Measurements from ENCODE around the gene LONRF3. TPM values are rescaled to one million over a fixed set of nuclear protein-coding genes. Genes with fewer than 3 reads are reported as not detected.

LONRF3 gene
- total and polyA plus RNA-seq, 4 donors, result 2.0 to 26.7 (median 5.8) TPM

GRCh38 chrX:118980761-118981160 lies 6.3 kb downstream of the LONRF3 start:
- H3K27ac ChIP-seq (ENCODE audit: low read depth in 1 of 2, low read length in 2 of 2), result no peak overlapping the region
- no peak for DNase-seq (ENCODE audit: low spot score)
- H3K27me3 ChIP-seq (ENCODE audit: control insufficient read depth in 4 of 4, insufficient read depth in 4 of 4, low read length in 3 of 4), result no peaks in the 10 kb centered on the region
- H3K36me3 ChIP-seq (ENCODE audit: control insufficient read depth in 4 of 4, insufficient read depth in 3 of 4, low read depth in 1 of 4, low read length in 3 of 4), result peaks cover 3 to 27% (median 23%) of the 10 kb centered on the region in 4 donors
- H3K4me3 ChIP-seq (ENCODE audit: low read depth in 1 of 3, low read length in 3 of 3), result no peak overlapping the region
- H3K9me3 ChIP-seq (ENCODE audit: control insufficient read depth in 4 of 4, low read length in 3 of 4), result no peaks in the 10 kb centered on the region
- H3K9ac ChIP-seq (ENCODE audit: low read depth in 1 of 2, low read length in 2 of 2), result no peak overlapping the region
- WGBS, result 96% methylated on average over 1 of the region's 1 CpG
- TF ChIP-seq CTCF (IDR thresholded peaks at IDR 0.05; ENCODE audit: low read depth, low read length, missing input control) (no peak), TAF1 (conservative IDR thresholded peaks at IDR 0.05) (no peak), EGR1 (IDR thresholded peaks at IDR 0.05; ENCODE audit: low read depth in 2 of 2) (no peak), SP1 (IDR thresholded peaks at IDR 0.05) (no peak), REST (IDR thresholded peaks at IDR 0.05) (no peak), ATF3 (IDR thresholded peaks at IDR 0.05) (no peak)
- peaks cover 2 to 20% (median 10%) of the 10 kb centered on the region in 4 donors for H3K4me1 ChIP-seq (ENCODE audit: control insufficient read depth in 4 of 4, insufficient read depth in 4 of 4, low read length in 3 of 4)

- TF ChIP-seq FOXA1 (IDR thresholded peaks at IDR 0.05) (no peak), YY1 (IDR thresholded peaks at IDR 0.05) (no peak), NR2F2 (IDR thresholded peaks at IDR 0.05) (no peak), CTCF (IDR thresholded peaks at IDR 0.05; ENCODE audit: low read depth, low read length, missing input control) (no peak), SP1 (IDR thresholded peaks at IDR 0.05) (no peak), ZBTB33 (IDR thresholded peaks at IDR 0.05) (no peak), MAX (IDR thresholded peaks at IDR 0.05) (no peak), JUND (IDR thresholded peaks at IDR 0.05) (no peak), RAD21 (IDR thresholded peaks at IDR 0.05) (no peak), EGR1 (IDR thresholded peaks at IDR 0.05; ENCODE audit: low read depth in 2 of 2) (no peak), HNF4A (conservative IDR thresholded peaks at IDR 0.05) (no peak), FOXA2 (IDR thresholded peaks at IDR 0.05) (no peak), ATF3 (IDR thresholded peaks at IDR 0.05) (no peak), TAF1 (conservative IDR thresholded peaks at IDR 0.05) (no peak), HNF4G (IDR thresholded peaks at IDR 0.05) (no peak), GABPA (IDR thresholded peaks at IDR 0.05 in 1 of 2, conservative IDR thresholded peaks at IDR 0.05 in 1 of 2) (no peak), RXRA (IDR thresholded peaks at IDR 0.05) (no peak)
- Histone ChIP-seq H3K4me1 (ENCODE audit: control insufficient read depth in 4 of 4, insufficient read depth in 4 of 4, low read length in 3 of 4) (peaks cover 0 to 11% (median 5%) of the 10 kb centered on the region in 4 donors), H3K9ac (ENCODE audit: low read depth in 1 of 2, low read length in 2 of 2) (no peak overlapping the region), H3K9me3 (ENCODE audit: control insufficient read depth in 4 of 4, low read length in 3 of 4) (no peaks in the 10 kb centered on the region), H3K36me3 (ENCODE audit: control insufficient read depth in 4 of 4, insufficient read depth in 3 of 4, low read depth in 1 of 4, low read length in 3 of 4) (peaks cover 2 to 30% (median 26%) of the 10 kb centered on the region in 4 donors), H3K4me3 (ENCODE audit: low read depth in 1 of 3, low read length in 3 of 3) (no peak overlapping the region), H3K27ac (ENCODE audit: low read depth in 1 of 2, low read length in 2 of 2) (no peak overlapping the region), H3K27me3 (ENCODE audit: control insufficient read depth in 4 of 4, insufficient read depth in 4 of 4, low read length in 3 of 4) (no peaks in the 10 kb centered on the region)
- 69% methylated on average over 6 of the region's 6 CpGs for WGBS
- DNase-seq (ENCODE audit: low spot score), result no peak
Measured at GRCh38 chrX:118983513-118983912, 9.1 kb downstream of the LONRF3 start.

All from liver (tissue), 9 donors.